Astrocyte (in vitro differentiated cells and primary cell): ENCODE data around the gene PLCL1. TPM values are rescaled to one million over a fixed set of nuclear protein-coding genes. Genes with fewer than 3 reads are reported as not detected.

Source experiments
- DNase-seq: peaks from one replicate; pipeline ENCODE4 v3.0.0-alpha.2; 2010; ENCODE audit warnings: low read depth
- FAIRE-seq: peaks from 2 replicates; lab custom pipeline; 2011; peaks lifted over from hg19 to GRCh38; lab: Jason Lieb, UNC
- H2AFZ ChIP-seq: 2 replicates; pipeline ENCODE4 v1.6.0; 2012; ENCODE audit warnings: low read depth, low read length, inconsistent platforms
- H3K27ac ChIP-seq: 2 replicates; pipeline ENCODE4 v1.5.1; 2011; ENCODE audit warnings: low read depth, low read length, inconsistent platforms
- H3K27me3 ChIP-seq: 2 replicates; pipeline ENCODE4 v1.6.0; 2011; ENCODE audit warnings: low read length, inconsistent platforms; ENCODE audit not compliant: insufficient read depth
- H3K36me3 ChIP-seq: 2 replicates; pipeline ENCODE4 v1.5.1; 2011; ENCODE audit warnings: low read length, inconsistent platforms; ENCODE audit not compliant: insufficient read depth
- H3K4me1 ChIP-seq: 2 replicates; pipeline ENCODE4 v1.5.1; 2011; ENCODE audit warnings: low read length, inconsistent platforms; ENCODE audit not compliant: insufficient read depth
- H3K4me2 ChIP-seq: 2 replicates; pipeline ENCODE4 v1.6.0; 2012; ENCODE audit warnings: low read length, inconsistent platforms
- H3K4me3 ChIP-seq: 2 replicates; pipeline ENCODE4 v1.5.1; 2011; ENCODE audit warnings: low read depth, mild to moderate bottlenecking, low read length, inconsistent platforms; ENCODE audit not compliant: insufficient read depth
- H3K79me2 ChIP-seq: 2 replicates; pipeline ENCODE4 v1.6.0; 2012; ENCODE audit warnings: mild to moderate bottlenecking, low read length, inconsistent platforms; ENCODE audit not compliant: insufficient read depth
- H3K9ac ChIP-seq: 2 replicates; pipeline ENCODE4 v1.6.0; 2012; ENCODE audit warnings: mild to moderate bottlenecking, low read length, inconsistent platforms
- H3K9me3 ChIP-seq: 2 replicates; pipeline ENCODE4 v1.5.1; 2012; ENCODE audit warnings: low read depth, mild to moderate bottlenecking, low read length, inconsistent platforms; ENCODE audit not compliant: insufficient read depth
- H4K20me1 ChIP-seq: 2 replicates; pipeline ENCODE4 v1.6.0; 2012; ENCODE audit warnings: low read length, inconsistent platforms; ENCODE audit not compliant: insufficient read depth
- H3K27ac Mint-ChIP-seq: one replicate; pipeline ENCODE4 v1.8.0; 2021; ENCODE audit warnings: mild to moderate bottlenecking, mixed read lengths; ENCODE audit not compliant: unreplicated experiment
- H3K27me3 Mint-ChIP-seq: one replicate; pipeline ENCODE4 v1.8.0; 2021; ENCODE audit warnings: low read depth, mixed read lengths; ENCODE audit not compliant: unreplicated experiment
- H3K36me3 Mint-ChIP-seq: one replicate; pipeline ENCODE4 v1.8.0; 2021; ENCODE audit warnings: low read depth, mixed read lengths; ENCODE audit not compliant: unreplicated experiment
- H3K4me1 Mint-ChIP-seq: one replicate; pipeline ENCODE4 v1.8.0; 2021; ENCODE audit warnings: low read depth, mixed read lengths; ENCODE audit not compliant: unreplicated experiment
- H3K4me3 Mint-ChIP-seq: one replicate; pipeline ENCODE4 v1.8.0; 2021; ENCODE audit warnings: mild to moderate bottlenecking, moderate library complexity, mixed read lengths; ENCODE audit not compliant: unreplicated experiment
- H3K9me3 Mint-ChIP-seq: one replicate; pipeline ENCODE4 v1.8.0; 2021; ENCODE audit warnings: mild to moderate bottlenecking, mixed read lengths; ENCODE audit not compliant: unreplicated experiment
- EZH2 ChIP-seq: IDR thresholded peaks from 2 replicates; pipeline ENCODE4 v1.6.1; 2012; ENCODE audit warnings: mild to moderate bottlenecking, low read length, inconsistent platforms; ENCODE audit not compliant: insufficient read depth
- total RNA-seq: library from RNA; stranded (reverse); gene quantifications from 2 replicates; pipeline ENCODE4 v1.2.1, GENCODE V29; 2021
- TF ChIP-seq, protein P1 (sequence below): IDR thresholded peaks from 2 replicates; pipeline ENCODE4 v1.5.1; 2011; ENCODE audit warnings: low read depth, mild to moderate bottlenecking, inconsistent platforms, low read length, moderate library complexity; ENCODE audit not compliant: insufficient read depth

Gene PLCL1
- total RNA-seq, 1 donor from 2014 or later = 0.84 TPM

DNA sequence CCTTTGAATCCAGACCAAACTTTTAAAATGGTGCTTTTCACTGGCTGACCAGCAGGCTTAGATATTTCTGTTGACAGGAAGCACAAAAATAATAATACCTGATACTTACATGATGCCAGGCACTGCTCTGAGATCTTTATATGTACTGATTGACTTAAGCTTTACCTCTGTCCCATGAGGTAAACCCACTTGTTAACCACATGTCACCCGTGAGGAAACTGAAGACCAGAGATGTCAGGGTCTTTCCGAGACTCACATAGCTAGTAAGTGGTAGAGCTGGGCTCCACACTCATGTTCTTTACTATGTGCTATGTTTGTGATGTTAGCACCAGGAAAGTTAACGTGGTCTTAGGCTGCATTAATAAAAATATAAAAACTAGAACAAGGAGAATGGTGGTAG lies 297.7 kb downstream of the PLCL1 start:
- H3K36me3 Mint-ChIP-seq = no peaks in the 10 kb centered on the region
- DNase-seq = no peak
- Histone ChIP-seq H3K4me2 (no peak overlapping the region), H2AFZ (no peak overlapping the region), H3K27ac (no peak overlapping the region), H3K79me2 (no peaks in the 10 kb centered on the region), H3K27me3 (no peaks in the 10 kb centered on the region), H3K9me3 (no peaks in the 10 kb centered on the region), H3K36me3 (no peaks in the 10 kb centered on the region), H3K4me3 (no peak overlapping the region), H3K4me1 (no peaks in the 10 kb centered on the region), H3K9ac (no peak overlapping the region), H4K20me1 (no peaks in the 10 kb centered on the region)
- no peak for FAIRE-seq
- H3K4me3 Mint-ChIP-seq = no peak overlapping the region
- H3K9me3 Mint-ChIP-seq = no peaks in the 10 kb centered on the region
- TF ChIP-seq, protein P1, sequence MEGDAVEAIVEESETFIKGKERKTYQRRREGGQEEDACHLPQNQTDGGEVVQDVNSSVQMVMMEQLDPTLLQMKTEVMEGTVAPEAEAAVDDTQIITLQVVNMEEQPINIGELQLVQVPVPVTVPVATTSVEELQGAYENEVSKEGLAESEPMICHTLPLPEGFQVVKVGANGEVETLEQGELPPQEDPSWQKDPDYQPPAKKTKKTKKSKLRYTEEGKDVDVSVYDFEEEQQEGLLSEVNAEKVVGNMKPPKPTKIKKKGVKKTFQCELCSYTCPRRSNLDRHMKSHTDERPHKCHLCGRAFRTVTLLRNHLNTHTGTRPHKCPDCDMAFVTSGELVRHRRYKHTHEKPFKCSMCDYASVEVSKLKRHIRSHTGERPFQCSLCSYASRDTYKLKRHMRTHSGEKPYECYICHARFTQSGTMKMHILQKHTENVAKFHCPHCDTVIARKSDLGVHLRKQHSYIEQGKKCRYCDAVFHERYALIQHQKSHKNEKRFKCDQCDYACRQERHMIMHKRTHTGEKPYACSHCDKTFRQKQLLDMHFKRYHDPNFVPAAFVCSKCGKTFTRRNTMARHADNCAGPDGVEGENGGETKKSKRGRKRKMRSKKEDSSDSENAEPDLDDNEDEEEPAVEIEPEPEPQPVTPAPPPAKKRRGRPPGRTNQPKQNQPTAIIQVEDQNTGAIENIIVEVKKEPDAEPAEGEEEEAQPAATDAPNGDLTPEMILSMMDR = no peak
- no peak for TF ChIP-seq EZH2
- H3K27me3 Mint-ChIP-seq = no peaks in the 10 kb centered on the region
- H3K27ac Mint-ChIP-seq = no peak overlapping the region
- H3K4me1 Mint-ChIP-seq = peaks cover 5% of the 10 kb centered on the region

DNA sequence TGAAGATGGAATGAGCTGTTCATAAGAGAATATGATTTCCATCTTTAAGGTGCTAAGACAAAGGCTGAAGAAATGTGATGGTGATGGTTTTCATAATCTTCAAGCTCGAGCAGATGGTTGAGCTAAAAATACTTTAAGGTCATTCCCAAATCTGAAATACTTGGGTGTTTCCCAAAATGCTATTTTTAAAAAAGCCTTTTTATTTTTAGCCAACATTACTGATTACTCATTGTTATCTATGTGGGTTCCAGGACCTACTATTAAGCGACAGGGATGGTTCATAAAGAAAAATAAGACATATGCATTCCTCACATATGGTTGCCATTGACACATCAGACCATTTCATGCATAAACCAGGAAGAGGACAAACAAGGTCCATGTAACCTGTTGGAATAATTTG lies 298.5 kb downstream of the PLCL1 start:
- Histone ChIP-seq H2AFZ (no peak overlapping the region), H3K27ac (no peak overlapping the region), H3K4me3 (no peak overlapping the region), H3K36me3 (no peaks in the 10 kb centered on the region), H4K20me1 (no peaks in the 10 kb centered on the region), H3K9me3 (no peaks in the 10 kb centered on the region), H3K4me1 (no peaks in the 10 kb centered on the region), H3K27me3 (no peaks in the 10 kb centered on the region), H3K79me2 (no peaks in the 10 kb centered on the region), H3K4me2 (no peak overlapping the region), H3K9ac (no peak overlapping the region)
- TF ChIP-seq, protein P1 = no peak
- no peak for TF ChIP-seq EZH2
- Mint-ChIP-seq H3K27ac (no peak overlapping the region), H3K27me3 (no peaks in the 10 kb centered on the region), H3K4me3 (no peak overlapping the region), H3K36me3 (no peaks in the 10 kb centered on the region), H3K4me1 (peaks cover 5% of the 10 kb centered on the region), H3K9me3 (no peaks in the 10 kb centered on the region)
- no peak for DNase-seq
- FAIRE-seq = no peak

- FAIRE-seq = no peak
- Histone ChIP-seq H3K27me3 (no peaks in the 10 kb centered on the region), H3K79me2 (no peaks in the 10 kb centered on the region), H2AFZ (no peak overlapping the region), H3K36me3 (no peaks in the 10 kb centered on the region), H3K27ac (no peak overlapping the region), H4K20me1 (no peaks in the 10 kb centered on the region), H3K4me3 (no peak overlapping the region), H3K4me1 (no peaks in the 10 kb centered on the region), H3K9ac (no peak overlapping the region), H3K4me2 (no peak overlapping the region), H3K9me3 (no peaks in the 10 kb centered on the region)
- no peak for DNase-seq
- Mint-ChIP-seq H3K36me3 (no peaks in the 10 kb centered on the region), H3K4me3 (no peak overlapping the region), H3K27ac (no peak overlapping the region), H3K27me3 (no peaks in the 10 kb centered on the region), H3K4me1 (no peaks in the 10 kb centered on the region), H3K9me3 (no peaks in the 10 kb centered on the region)
- TF ChIP-seq EZH2 = no peak
- TF ChIP-seq, protein P1 = no peak
These were observed 302.4 kb downstream of the PLCL1 start for GRCh38 chr2:198106621-198107385.
